Adipocyte (in vitro differentiated cells): ENCODE measurements around the gene TECPR2.

Source experiments
- DNase-seq: peaks from one replicate; pipeline ENCODE4 v3.0.0-alpha.2; 2015; ENCODE audit warnings: low read depth
- H3K27me3 ChIP-seq: replicated peaks from 2 replicates; pipeline ENCODE4 v1.7.0; 2013; ENCODE audit warnings: mild to moderate bottlenecking, low read length, moderate library complexity; ENCODE audit not compliant: control insufficient read depth, insufficient read depth
- H3K36me3 ChIP-seq: 2 replicates; pipeline ENCODE4 v1.7.0; 2013; ENCODE audit warnings: low read length, mild to moderate bottlenecking, moderate library complexity; ENCODE audit not compliant: control insufficient read depth, insufficient read depth, severe bottlenecking
- H3K4me1 ChIP-seq: 2 replicates; pipeline ENCODE4 v1.7.0; 2013; ENCODE audit warnings: mild to moderate bottlenecking, low read length, moderate library complexity; ENCODE audit not compliant: control insufficient read depth, insufficient read depth
- H3K4me3 ChIP-seq: 2 replicates; pipeline ENCODE4 v1.7.0; 2013; ENCODE audit warnings: mild to moderate bottlenecking, low read length, moderate library complexity
- H3K9ac ChIP-seq: 2 replicates; pipeline ENCODE4 v1.7.0; 2013; ENCODE audit warnings: mild to moderate bottlenecking, low read length, moderate library complexity
- H3K9me3 ChIP-seq: 2 replicates; pipeline ENCODE4 v1.7.0; 2013; ENCODE audit warnings: mild to moderate bottlenecking, low read length, moderate library complexity; ENCODE audit not compliant: control insufficient read depth

TECPR2 gene

DNA sequence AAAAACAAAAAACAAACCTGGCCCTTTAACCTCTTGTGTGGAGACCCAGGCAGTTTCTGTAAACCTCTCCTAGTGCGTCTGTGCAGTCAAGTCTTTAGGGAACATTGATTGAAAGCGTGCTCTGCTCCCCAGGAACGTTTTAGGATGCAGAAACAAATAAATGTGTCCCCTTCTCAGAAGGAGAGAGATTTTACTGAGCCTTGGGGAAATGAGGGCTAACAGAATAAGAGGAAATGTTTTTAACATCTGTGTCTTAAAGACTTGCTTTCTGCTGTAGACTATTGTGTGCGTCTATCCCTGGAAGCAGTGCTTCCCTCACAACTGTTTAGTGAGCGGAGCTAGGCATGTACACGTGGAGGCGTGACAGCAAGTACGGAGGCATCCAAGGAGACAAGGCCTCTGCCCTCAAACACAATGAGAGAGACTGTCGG is 54.3 kb downstream of the TECPR2 start:
- H3K9me3 ChIP-seq: no peaks in the 10 kb centered on the region
- H3K27me3 ChIP-seq: no peaks in the 10 kb centered on the region
- H3K36me3 ChIP-seq: peaks cover 19% of the 10 kb centered on the region
- no peak overlapping the region for H3K4me3 ChIP-seq
- H3K4me1 ChIP-seq: no peaks in the 10 kb centered on the region
- no peak for DNase-seq
- H3K9ac ChIP-seq: no peak overlapping the region

DNA sequence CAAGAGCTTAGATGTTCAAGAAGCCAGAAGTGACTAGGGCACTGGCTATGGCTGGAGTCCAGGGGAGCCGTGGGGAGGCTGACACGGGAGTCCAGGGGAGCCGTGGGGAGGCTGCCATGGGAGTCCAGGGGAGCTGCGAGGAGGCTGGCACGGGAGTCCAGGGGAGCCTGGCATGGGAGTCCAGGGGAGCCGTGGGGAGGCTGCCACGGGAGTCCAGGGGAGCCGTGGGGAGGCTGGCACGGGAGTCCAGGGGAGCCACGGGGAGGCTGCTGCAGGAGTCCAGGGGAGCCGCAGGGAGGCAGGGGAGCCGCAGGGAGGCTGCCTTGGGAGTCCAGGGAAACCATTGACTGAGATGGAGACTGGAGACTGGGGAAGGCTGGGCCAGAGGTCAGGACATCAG is 54.9 kb downstream of the TECPR2 start:
- Histone ChIP-seq H3K4me3 (no peak overlapping the region), H3K36me3 (peaks cover 21% of the 10 kb centered on the region), H3K9me3 (no peaks in the 10 kb centered on the region), H3K9ac (no peak overlapping the region), H3K27me3 (no peaks in the 10 kb centered on the region), H3K4me1 (no peaks in the 10 kb centered on the region)
- no peak for DNase-seq

DNA sequence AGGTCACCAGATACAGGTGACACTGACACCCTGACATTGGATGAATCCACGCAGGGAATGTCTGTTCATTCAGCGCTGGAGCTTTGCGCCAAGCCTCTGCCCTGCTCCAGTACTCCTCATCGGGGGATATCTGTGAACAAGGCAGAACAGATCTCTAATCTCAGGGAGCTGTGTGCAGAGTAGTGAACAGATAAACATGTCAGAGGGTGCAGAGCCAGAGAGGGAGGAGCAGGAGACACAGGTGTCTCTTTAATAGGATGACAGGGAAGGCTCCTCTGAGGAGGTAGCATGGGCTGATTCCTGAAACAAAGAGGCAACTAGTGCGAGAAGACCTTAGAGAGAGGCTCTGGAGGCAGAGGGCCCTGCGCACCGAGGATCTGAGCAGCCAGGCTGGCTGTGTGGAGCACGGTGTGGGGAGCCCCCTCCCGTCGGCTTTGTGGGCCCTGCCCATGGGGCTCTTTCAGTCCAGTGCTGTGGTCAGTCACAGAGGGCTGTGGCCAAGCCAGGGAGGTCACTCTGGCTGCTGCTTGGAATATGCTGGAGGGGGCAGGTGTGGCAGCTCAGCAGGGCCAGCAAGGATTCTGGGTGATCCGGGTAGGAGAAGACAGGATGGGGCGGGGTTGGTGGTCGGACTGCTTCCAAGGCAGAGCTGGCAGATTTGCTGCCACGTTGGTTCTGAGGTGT is 55.6 kb downstream of the TECPR2 start:
- no peak for DNase-seq
- H3K9ac ChIP-seq: no peak overlapping the region
- H3K27me3 ChIP-seq: no peaks in the 10 kb centered on the region
- no peak overlapping the region for H3K4me3 ChIP-seq
- H3K9me3 ChIP-seq: no peaks in the 10 kb centered on the region
- peaks cover 24% of the 10 kb centered on the region for H3K36me3 ChIP-seq
- H3K4me1 ChIP-seq: no peaks in the 10 kb centered on the region

DNA sequence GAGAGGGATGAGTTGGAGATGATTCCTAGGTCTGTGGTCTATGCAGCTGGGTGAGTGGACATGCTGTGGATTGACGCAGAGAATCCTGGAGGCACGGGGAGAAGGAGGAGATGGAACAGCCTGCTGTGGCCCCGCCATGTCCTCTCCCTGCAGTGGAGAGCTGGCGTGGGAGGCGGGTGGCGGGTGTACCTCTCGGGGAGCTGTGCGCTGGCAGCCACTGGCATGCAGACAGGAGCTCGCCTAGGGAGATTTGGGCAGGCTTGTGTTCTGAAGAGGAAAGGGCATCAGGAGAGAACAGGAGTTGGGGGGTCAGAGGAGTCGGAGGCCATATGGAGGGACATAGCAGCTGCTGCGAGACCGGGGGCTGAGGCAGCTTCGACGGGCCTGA is 56.1 kb downstream of the TECPR2 start:
- no peak overlapping the region for H3K9ac ChIP-seq
- no peaks in the 10 kb centered on the region for H3K27me3 ChIP-seq
- no peaks in the 10 kb centered on the region for H3K9me3 ChIP-seq
- no peak overlapping the region for H3K4me3 ChIP-seq
- H3K4me1 ChIP-seq: no peaks in the 10 kb centered on the region
- peaks cover 24% of the 10 kb centered on the region for H3K36me3 ChIP-seq
- DNase-seq: no peak

DNA sequence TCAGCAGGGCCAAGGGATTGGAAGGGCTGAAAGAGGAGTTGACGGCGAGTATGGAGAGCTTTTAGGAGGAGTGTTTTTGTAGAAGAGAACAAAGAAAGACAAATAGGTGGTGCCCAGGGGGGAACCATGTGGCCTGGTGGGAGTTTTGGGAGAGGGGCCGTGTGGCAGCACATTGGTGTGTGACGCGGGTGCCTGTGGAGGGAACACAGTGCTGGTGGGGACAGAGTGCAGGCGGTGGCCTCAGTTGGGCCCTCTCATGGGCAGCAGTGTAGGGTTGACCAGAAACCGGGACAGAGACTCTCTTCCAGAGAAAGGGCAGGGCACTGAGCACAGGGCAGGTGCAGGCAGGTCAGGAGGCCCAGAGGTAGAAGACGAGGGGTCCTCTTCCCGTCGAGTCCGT is 56.5 kb downstream of the TECPR2 start:
- H3K4me3 ChIP-seq: no peak overlapping the region
- H3K4me1 ChIP-seq: no peaks in the 10 kb centered on the region
- H3K9ac ChIP-seq: no peak overlapping the region
- no peaks in the 10 kb centered on the region for H3K27me3 ChIP-seq
- no peaks in the 10 kb centered on the region for H3K9me3 ChIP-seq
- H3K36me3 ChIP-seq: peaks cover 20% of the 10 kb centered on the region
- no peak for DNase-seq

DNA sequence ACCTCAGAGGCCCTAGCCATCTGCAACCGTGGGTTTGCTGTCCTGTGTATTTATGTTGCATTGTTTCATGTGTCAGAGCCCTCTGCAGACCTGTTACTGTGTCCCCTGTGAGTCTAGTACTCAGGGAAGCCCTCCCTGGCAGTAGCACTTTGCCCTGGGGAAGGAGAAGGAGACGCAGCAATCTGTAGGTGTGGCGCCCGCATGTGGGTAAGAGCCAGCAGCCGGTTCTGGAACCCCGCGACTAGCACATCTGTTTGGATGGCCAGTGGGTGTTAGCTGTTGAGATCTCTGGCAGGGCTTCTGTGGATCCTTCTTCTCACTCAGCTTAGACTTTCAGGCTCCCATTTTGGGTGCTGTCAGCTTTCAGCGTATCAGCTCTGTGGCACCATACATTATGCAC is 57.0 kb downstream of the TECPR2 start:
- Histone ChIP-seq H3K4me1 (no peaks in the 10 kb centered on the region), H3K9me3 (no peaks in the 10 kb centered on the region), H3K36me3 (peaks cover 16% of the 10 kb centered on the region), H3K9ac (no peak overlapping the region), H3K4me3 (no peak overlapping the region), H3K27me3 (no peaks in the 10 kb centered on the region)
- DNase-seq: no peak

DNA sequence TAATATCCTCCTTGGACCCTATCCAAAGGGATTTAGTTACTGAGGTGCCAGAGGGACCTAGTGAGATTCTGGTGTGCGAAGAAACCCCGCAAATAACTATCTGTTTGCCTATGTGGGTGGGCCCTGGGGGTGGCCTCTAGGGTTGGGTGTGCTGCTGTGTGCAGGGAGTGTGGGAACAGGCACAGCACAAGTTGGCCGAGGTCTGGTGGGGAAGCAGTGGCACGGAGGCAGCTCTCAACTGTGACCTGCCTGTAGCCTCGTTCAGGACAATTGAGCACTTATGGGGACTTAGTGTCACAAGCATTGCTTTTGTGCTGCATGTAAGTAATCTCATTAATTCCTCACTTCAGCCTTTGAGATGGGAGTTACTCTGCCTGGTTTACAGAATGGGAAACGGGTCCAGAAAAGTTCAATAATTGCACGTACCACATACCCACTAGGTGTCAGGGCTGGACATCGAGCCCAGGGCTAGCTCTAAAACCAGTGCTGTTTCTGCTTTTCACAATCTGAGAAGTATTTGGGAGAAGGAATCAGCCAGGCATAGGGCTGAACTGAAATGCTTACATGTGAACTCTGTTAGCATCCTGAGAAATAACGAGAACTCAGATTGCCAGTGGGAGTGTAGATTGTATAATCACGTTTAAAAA is 58.8 kb downstream of the TECPR2 start:
- Histone ChIP-seq H3K4me3 (no peak overlapping the region), H3K9me3 (no peaks in the 10 kb centered on the region), H3K4me1 (no peaks in the 10 kb centered on the region), H3K36me3 (peaks cover 11% of the 10 kb centered on the region), H3K9ac (no peak overlapping the region), H3K27me3 (no peaks in the 10 kb centered on the region)
- DNase-seq: no peak

DNA sequence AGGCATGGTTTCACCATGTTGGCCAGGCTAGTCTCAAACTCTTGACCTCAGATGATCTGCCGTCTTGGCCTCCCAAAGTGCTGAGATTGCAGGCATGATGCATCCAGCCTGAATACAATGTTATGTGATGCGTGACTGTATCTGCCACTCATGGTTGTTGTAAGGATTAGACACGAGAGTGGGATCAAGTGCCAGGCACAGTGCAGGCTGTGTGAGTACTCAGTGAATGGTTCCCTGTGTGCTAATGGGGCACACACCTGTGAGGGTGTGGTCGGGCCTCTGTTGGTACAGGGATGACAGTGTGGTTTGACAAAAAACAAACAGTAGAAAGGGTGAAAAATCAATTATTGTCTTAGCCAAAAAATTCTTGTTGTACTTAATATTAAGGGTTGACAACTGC is 61.8 kb downstream of the TECPR2 start:
- peaks cover 21% of the 10 kb centered on the region for H3K36me3 ChIP-seq
- no peak overlapping the region for H3K9ac ChIP-seq
- H3K4me3 ChIP-seq: no peak overlapping the region
- no peaks in the 10 kb centered on the region for H3K9me3 ChIP-seq
- no peak for DNase-seq
- H3K4me1 ChIP-seq: no peaks in the 10 kb centered on the region
- no peaks in the 10 kb centered on the region for H3K27me3 ChIP-seq

DNA sequence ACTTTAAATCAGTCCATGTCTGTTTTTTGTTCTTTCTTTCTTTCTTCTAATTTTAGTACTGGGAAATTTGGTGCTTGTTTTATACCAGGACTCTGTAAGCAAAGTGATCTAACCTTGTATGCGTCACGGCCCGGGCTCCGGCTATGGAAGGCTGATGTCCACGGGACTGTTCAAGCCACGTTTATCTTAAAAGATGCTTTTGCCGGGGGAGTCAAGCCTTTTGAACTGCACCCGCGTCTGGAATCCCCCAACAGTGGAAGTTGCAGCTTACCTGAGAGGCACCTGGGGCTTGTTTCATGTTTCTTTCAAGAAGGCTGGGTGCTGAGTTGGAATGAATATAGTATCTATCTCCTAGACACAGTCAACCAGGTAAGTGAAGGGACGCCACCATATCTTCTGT is 62.2 kb downstream of the TECPR2 start:
- Histone ChIP-seq H3K9ac (no peak overlapping the region), H3K36me3 (peaks cover 21% of the 10 kb centered on the region), H3K4me1 (no peaks in the 10 kb centered on the region), H3K27me3 (no peaks in the 10 kb centered on the region), H3K9me3 (no peaks in the 10 kb centered on the region), H3K4me3 (no peak overlapping the region)
- DNase-seq: no peak

DNA sequence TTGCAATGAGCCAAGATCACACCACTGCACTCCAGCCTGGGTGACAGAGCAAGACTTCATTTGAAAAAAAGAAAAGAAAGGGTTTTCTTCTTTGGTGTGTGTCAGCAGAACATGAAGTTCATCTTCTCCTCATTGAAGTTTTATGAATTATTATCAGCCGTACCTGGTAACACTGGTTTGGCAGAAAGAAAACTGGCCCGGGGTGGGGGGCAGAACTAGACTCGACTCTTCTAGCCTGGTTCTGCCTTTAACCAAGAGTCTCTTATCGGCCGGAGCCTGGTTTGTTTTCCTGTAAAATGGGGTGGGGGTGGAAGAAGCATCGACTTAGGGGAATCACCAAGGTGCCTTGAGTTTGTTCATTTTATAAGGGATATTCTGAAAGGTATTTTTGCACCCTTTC is 64.1 kb downstream of the TECPR2 start:
- no peak overlapping the region for H3K9ac ChIP-seq
- no peak overlapping the region for H3K4me3 ChIP-seq
- H3K36me3 ChIP-seq: peaks cover 23% of the 10 kb centered on the region
- no peaks in the 10 kb centered on the region for H3K9me3 ChIP-seq
- H3K4me1 ChIP-seq: no peaks in the 10 kb centered on the region
- H3K27me3 ChIP-seq: no peaks in the 10 kb centered on the region
- DNase-seq: no peak

DNA sequence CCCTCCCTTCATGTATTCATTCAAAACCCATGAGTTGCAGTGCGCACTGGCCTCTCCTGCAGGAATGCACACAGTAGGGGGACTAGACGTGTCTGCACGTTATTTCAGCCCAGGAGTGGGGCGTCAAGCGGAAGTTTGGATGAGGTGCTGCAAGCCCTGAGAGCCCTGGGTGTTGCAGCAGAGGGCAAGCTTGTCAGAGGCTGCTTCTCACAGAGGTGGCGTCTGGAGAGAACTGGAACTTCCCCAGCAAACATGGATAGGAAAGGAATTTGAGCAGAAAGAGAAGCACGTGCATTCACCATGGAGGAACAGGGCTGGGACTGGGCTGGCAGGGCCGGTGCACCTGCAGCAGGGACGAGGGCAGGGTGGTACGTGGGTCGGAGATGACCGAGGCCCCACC is 64.9 kb downstream of the TECPR2 start:
- no peak overlapping the region for H3K9ac ChIP-seq
- H3K27me3 ChIP-seq: no peaks in the 10 kb centered on the region
- no peaks in the 10 kb centered on the region for H3K4me1 ChIP-seq
- H3K36me3 ChIP-seq: peaks cover 24% of the 10 kb centered on the region
- no peak overlapping the region for H3K4me3 ChIP-seq
- DNase-seq: no peak
- H3K9me3 ChIP-seq: no peaks in the 10 kb centered on the region
